GM10248 (cell line): ENCODE data around the gene ACOT7.

ENCODE experiments used
- CTCF ChIA-PET: fragments of 300-600 bp; sonication (Branson Sonifier 250); formaldehyde crosslinking; extraction: SDS; loops from one replicate; lab custom pipeline; 2021; ENCODE audit warnings: antibody characterized with exemption; lab: Yijun Ruan, JAX
- POLR2A ChIA-PET: fragments of 350-650 bp; sonication (Branson Sonifier 250); formaldehyde crosslinking; extraction: SDS; loops from one replicate; lab custom pipeline; 2020; ENCODE audit warnings: antibody characterized with exemption; lab: Yijun Ruan, JAX
- DNase-seq: peaks from one replicate; pipeline ENCODE4 v3.0.0; 2012; ENCODE audit errors: extremely low spot score
- CTCF ChIP-seq: IDR thresholded peaks from 2 replicates; pipeline ENCODE4 v1.5.1; 2012; ENCODE audit warnings: mild to moderate bottlenecking, low read depth; ENCODE audit errors: extremely low read depth, missing control alignments, control extremely low read depth

ACOT7 gene

GRCh38 chr1:6357243-6357936, 36.2 kb downstream of the ACOT7 start:
- CTCF ChIA-PET: interaction anchor here (1.0 to 9.3 kb wide), 10 partner anchors 8 to 111 kb away, joined by 3 to 127 read pairs (median 5); partner anchors contain the start of gene ACOT7
- DNase-seq: no peak
- peak; percentile 37 for TF ChIP-seq CTCF
- POLR2A ChIA-PET: interaction anchor here (0.6 kb wide), 1 partner anchor 44 kb away, joined by 3 read pairs; no protein-coding TSS in a partner anchor

GRCh38 chr1:6355621-6356020, 37.9 kb downstream of the ACOT7 start:
- ChIA-PET CTCF (interaction anchor here (0.9 to 9.3 kb wide), 4 partner anchors 8 to 110 kb away, joined by 3 to 127 read pairs (median 7); no protein-coding TSS in a partner anchor), POLR2A (no interaction called here)
- no peak for TF ChIP-seq CTCF
- DNase-seq: no peak

- no peak for TF ChIP-seq CTCF
- CTCF ChIA-PET: interaction anchor here (1.6 to 9.3 kb wide), 4 partner anchors 8 to 109 kb away, joined by 6 to 127 read pairs (median 8); no protein-coding TSS in a partner anchor
- POLR2A ChIA-PET: no interaction called here
Measured at GRCh38 chr1:6354659-6355317, 38.8 kb downstream of the ACOT7 start.

GRCh38 chr1:6353955-6354658, 39.5 kb downstream of the ACOT7 start:
- DNase-seq: no peak
- ChIA-PET CTCF (interaction anchor here (2.0 to 2.9 kb wide), 2 partner anchors 9 to 84 kb away, joined by 8 read pairs; no protein-coding TSS in a partner anchor), POLR2A (no interaction called here)
- no peak for TF ChIP-seq CTCF

More at GRCh38 chr1:6354659-6355317, 38.8 kb downstream of the ACOT7 start:
- DNase-seq: no peak

DNA sequence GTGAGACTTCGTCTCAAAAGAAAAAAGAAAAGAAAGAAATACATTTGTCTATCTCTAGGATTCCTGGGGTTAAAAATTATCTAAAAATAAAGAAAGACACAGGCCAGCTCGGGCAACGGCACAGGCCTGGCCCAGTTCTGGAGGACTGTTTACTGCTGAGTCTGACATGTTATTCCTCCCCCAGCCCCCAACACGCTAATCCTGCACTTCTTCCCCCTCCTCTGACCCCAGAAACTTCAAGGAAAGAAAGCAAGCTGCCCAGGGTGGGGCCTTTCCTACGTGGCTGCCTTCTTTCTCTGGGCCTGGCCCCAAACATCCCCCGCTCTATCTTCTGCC, 40.0 kb downstream of the ACOT7 start:
- TF ChIP-seq CTCF: no peak
- POLR2A ChIA-PET: no interaction called here
- CTCF ChIA-PET: interaction anchor here (2.9 kb wide), 1 partner anchor 84 kb away, joined by 8 read pairs; no protein-coding TSS in a partner anchor
- DNase-seq: no peak

- no peak for TF ChIP-seq CTCF
Measured at GRCh38 chr1:6352138-6352563, 41.4 kb downstream of the ACOT7 start.

More at GRCh38 chr1:6352138-6352563, 41.4 kb downstream of the ACOT7 start:
- ChIA-PET POLR2A (no interaction called here), CTCF (interaction anchor here (1.2 to 5.8 kb wide), 3 partner anchors 52 to 106 kb away, joined by 6 to 67 read pairs (median 8); no protein-coding TSS in a partner anchor)
- no peak for DNase-seq
